GM19455 (cell line): ENCODE measurements around the gene NPAS4.
"Not testable (repeated sequence)": the region's sequence is repeated elsewhere in the genome, so short reads cannot be mapped to it uniquely, and the experiment has no call there.

Experiments used
- ATAC-seq: cut with Tn5 transposase; IDR thresholded peaks from one replicate; pipeline ENCODE4 v1.9.1; 2021; ENCODE audit not compliant: unreplicated experiment

The NPAS4 gene

GRCh38 chr11:66417000-66417399 lies 3.8 kb upstream of the NPAS4 start:
- ATAC-seq, result no peak

- no peak for ATAC-seq
These were observed 2.5 kb upstream of the NPAS4 start for GRCh38 chr11:66418168-66418985.

- no peak for ATAC-seq
These were observed 1.9 kb upstream of the NPAS4 start for GRCh38 chr11:66418986-66419308.

GRCh38 chr11:66419825-66420224 lies 1.0 kb upstream of the NPAS4 start:
- ATAC-seq, result no peak

- no peak for ATAC-seq
These were observed 814 bp downstream of the NPAS4 start for GRCh38 chr11:66421492-66422205.

GRCh38 chr11:66426314-66426713 lies 5.5 kb downstream of the NPAS4 start:
- ATAC-seq, result no peak

- no peak for ATAC-seq
These were observed 8.1 kb downstream of the NPAS4 start for GRCh38 chr11:66428933-66429332.

GRCh38 chr11:66429983-66430602 lies 9.3 kb downstream of the NPAS4 start:
- no peak for ATAC-seq

GRCh38 chr11:66431287-66431686 lies 10.5 kb downstream of the NPAS4 start:
- ATAC-seq, result not testable (repeated sequence)

- ATAC-seq, result not testable (repeated sequence)
These were observed 11.1 kb downstream of the NPAS4 start for GRCh38 chr11:66431871-66432329.

- no peak for ATAC-seq
These were observed 11.8 kb downstream of the NPAS4 start for GRCh38 chr11:66432597-66432996.

- ATAC-seq, result no peak
These were observed 17.2 kb downstream of the NPAS4 start for GRCh38 chr11:66437979-66438503.

GRCh38 chr11:66438504-66439466 lies 17.9 kb downstream of the NPAS4 start, which contains the start of gene MRPL11:
MRPL11 (minus strand) TSS chr11:66438848; CDS start chr11:66438754, 94 bp downstream.
- peak; percentile 92 for ATAC-seq

- not testable (repeated sequence) for ATAC-seq
These were observed 19.5 kb downstream of the NPAS4 start for GRCh38 chr11:66440101-66440939.

GRCh38 chr11:66440940-66441282 lies 20.1 kb downstream of the NPAS4 start:
- not testable (repeated sequence) for ATAC-seq

GRCh38 chr11:66443602-66444001 lies 22.8 kb downstream of the NPAS4 start:
- no peak for ATAC-seq

- ATAC-seq, result no peak
These were observed 26.2 kb downstream of the NPAS4 start for GRCh38 chr11:66447012-66447411.

GRCh38 chr11:66448523-66448922 lies 27.7 kb downstream of the NPAS4 start:
- no peak for ATAC-seq

- ATAC-seq, result no peak
These were observed 29.7 kb downstream of the NPAS4 start for GRCh38 chr11:66450560-66450959.

- ATAC-seq, result no peak
These were observed 30.8 kb downstream of the NPAS4 start for GRCh38 chr11:66451663-66452062.
